HFFc6 (cell line): ENCODE results near the gene LIMD2. TPM values are rescaled to one million over a fixed set of nuclear protein-coding genes. Genes with fewer than 3 reads are reported as not detected.
A peak's percentile ranks its signal among the peaks of the same experiment; 100 is the strongest.

ENCODE experiments used
- DNase-seq: peaks from one replicate; pipeline ENCODE4 v3.0.0-alpha.2; 2018
- H3K27ac Mint-ChIP-seq: 2 replicates; pipeline ENCODE4 v1.8.0; 2020; ENCODE audit warnings: mild to moderate bottlenecking, mixed read lengths
- H3K27me3 Mint-ChIP-seq: 2 replicates; pipeline ENCODE4 v1.8.0; 2021; ENCODE audit warnings: mild to moderate bottlenecking, moderate library complexity, mixed read lengths; ENCODE audit not compliant: insufficient read depth
- H3K36me3 Mint-ChIP-seq: 2 replicates; pipeline ENCODE4 v1.8.0; 2021; ENCODE audit warnings: low read depth, mixed read lengths
- H3K4me1 Mint-ChIP-seq: 2 replicates; pipeline ENCODE4 v1.8.0; 2020; ENCODE audit warnings: low read depth, mixed read lengths
- H3K4me3 Mint-ChIP-seq: 2 replicates; pipeline ENCODE4 v1.8.0; 2020; ENCODE audit warnings: mild to moderate bottlenecking, moderate library complexity, mixed read lengths
- H3K9me3 Mint-ChIP-seq: 2 replicates; pipeline ENCODE4 v1.8.0; 2020; ENCODE audit warnings: mild to moderate bottlenecking, mixed read lengths
- CTCF ChIP-seq: fragments of 200-600 bp; sonication (generic); IDR thresholded peaks from 2 replicates; pipeline ENCODE4 v1.5.0; 2021; ENCODE audit warnings: antibody characterized with exemption, mild to moderate bottlenecking
- total RNA-seq, 6 experiments: library from RNA; stranded (reverse); fragmentation: NEBNext Ultra II Directional; extraction: Animal tissue kit (Norgen Biotek cat#: 25700); gene quantifications; 2 replicates in 1 of 6; 3 replicates in 5 of 6; pipeline ENCODE4 v1.2.3, GENCODE V29; 2021

LIMD2 gene
- total RNA-seq, 6 experiments from 2014 or later, result 1.7 to 5.8 (median 4.1) TPM

GRCh38 chr17:63649813-63650212 lies 50.1 kb downstream of the LIMD2 start:
- H3K36me3 Mint-ChIP-seq, result peaks cover 8% of the 10 kb centered on the region
- H3K4me3 Mint-ChIP-seq, result no peak overlapping the region
- DNase-seq, result no peak
- no peaks in the 10 kb centered on the region for H3K9me3 Mint-ChIP-seq
- no peak overlapping the region for H3K27ac Mint-ChIP-seq
- peaks cover 30% of the 10 kb centered on the region for H3K4me1 Mint-ChIP-seq
- no peaks in the 10 kb centered on the region; the same call in 1 of the 2 replicates for H3K27me3 Mint-ChIP-seq
- TF ChIP-seq CTCF, result no peak

DNA sequence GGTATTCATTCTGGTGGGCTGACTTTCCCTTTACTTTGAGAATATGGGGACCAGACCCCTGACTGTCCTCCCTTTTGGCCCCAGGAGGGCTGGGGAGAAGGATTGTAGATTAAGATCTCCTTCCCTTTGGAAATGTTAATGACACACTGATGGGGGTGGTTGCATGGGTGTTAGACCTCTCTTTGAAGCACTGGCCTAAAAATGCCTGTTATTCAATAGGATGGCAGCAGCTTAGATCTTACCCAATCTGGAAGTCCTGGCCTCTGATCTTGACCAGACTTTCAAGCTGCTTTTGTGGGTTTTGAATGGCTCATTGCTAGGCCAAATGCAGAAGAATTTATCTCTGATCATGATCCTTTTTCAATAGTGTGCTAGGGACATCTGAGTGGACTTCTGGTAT lies 52.0 kb downstream of the LIMD2 start:
- no peak overlapping the region for H3K27ac Mint-ChIP-seq
- no peaks in the 10 kb centered on the region for H3K27me3 Mint-ChIP-seq
- DNase-seq, result no peak
- H3K9me3 Mint-ChIP-seq, result no peaks in the 10 kb centered on the region
- no peak overlapping the region for H3K4me3 Mint-ChIP-seq
- H3K36me3 Mint-ChIP-seq, result peaks cover 3% of the 10 kb centered on the region
- H3K4me1 Mint-ChIP-seq, result peaks cover 30% of the 10 kb centered on the region
- no peak for TF ChIP-seq CTCF

DNA sequence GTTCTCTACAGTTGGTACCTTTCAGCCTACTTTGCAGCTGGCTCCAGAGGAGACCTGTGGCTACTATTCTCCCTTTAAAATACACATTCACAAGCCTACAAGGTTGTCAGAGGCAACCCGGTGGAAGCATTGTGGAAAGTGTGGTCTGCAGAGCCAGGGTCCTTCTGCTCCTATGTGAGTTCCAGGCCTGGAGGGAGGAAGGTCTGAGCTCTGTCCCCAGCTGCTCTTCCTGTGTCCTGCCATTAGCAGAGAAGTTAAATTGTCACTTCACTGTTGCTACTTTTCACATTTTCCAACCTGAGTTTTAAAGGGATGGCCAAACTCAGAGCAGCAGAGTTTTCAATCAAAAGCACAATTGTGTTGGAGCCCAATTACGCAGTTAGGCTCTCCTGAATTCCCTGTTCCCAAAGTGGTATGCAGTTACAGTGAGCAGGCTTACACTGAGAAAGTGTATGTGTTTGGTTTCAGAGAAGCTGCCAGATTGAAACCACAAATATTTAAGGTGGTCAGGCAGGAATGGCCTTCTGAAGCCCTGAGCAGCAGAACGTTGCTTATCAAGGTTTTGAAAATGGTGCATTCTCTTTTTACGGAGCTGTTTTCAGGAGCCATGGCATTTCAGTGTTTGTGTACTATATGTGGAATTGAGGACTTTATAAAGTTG lies 52.7 kb downstream of the LIMD2 start:
- peaks cover 30% of the 10 kb centered on the region for H3K4me1 Mint-ChIP-seq
- TF ChIP-seq CTCF, result no peak
- peak; percentile 50 for DNase-seq
- H3K27me3 Mint-ChIP-seq, result no peaks in the 10 kb centered on the region
- no peak overlapping the region for H3K4me3 Mint-ChIP-seq
- H3K27ac Mint-ChIP-seq, result no peak overlapping the region
- no peaks in the 10 kb centered on the region for H3K9me3 Mint-ChIP-seq
- peaks cover 3% of the 10 kb centered on the region for H3K36me3 Mint-ChIP-seq

DNA sequence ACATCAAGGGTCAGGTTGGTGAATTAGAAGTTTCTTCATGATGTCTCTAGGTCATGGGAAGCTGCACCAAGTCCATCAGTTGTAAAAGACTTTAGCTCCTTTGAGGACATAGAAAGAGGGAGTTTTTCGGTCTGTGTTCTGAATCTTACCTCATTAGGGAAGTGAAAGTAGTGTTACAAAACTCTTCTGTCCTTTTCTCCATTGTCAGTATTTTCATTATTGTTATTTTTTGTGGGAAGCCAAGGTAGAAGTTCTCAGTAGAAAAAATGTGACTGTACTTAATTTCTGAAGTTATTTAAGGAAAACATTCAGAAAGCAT lies 53.5 kb downstream of the LIMD2 start:
- H3K4me3 Mint-ChIP-seq, result no peak overlapping the region
- no peak for DNase-seq
- no peaks in the 10 kb centered on the region for H3K27me3 Mint-ChIP-seq
- H3K36me3 Mint-ChIP-seq, result peaks cover 3% of the 10 kb centered on the region
- H3K27ac Mint-ChIP-seq, result no peak overlapping the region
- H3K4me1 Mint-ChIP-seq, result peaks cover 30% of the 10 kb centered on the region
- TF ChIP-seq CTCF, result no peak
- H3K9me3 Mint-ChIP-seq, result no peaks in the 10 kb centered on the region

Other genes starting within 250 kb of the LIMD2 start
- gene ACE, start 223.1 kb downstream of the LIMD2 start, total RNA-seq, result 1 to 10 TPM; 1.6 to 2.1 (median 1.7) TPM
- gene KCNH6, start 176.8 kb downstream of the LIMD2 start, total RNA-seq, result not detected
- gene DCAF7, start 149.6 kb downstream of the LIMD2 start, total RNA-seq, result 10 to 100 TPM; 58.6 to 67.0 (median 63.3) TPM
- gene TACO1, start 99.2 kb downstream of the LIMD2 start, total RNA-seq, result 10 to 100 TPM; 26.5 to 32.6 (median 30.9) TPM
- 10 to 100 TPM; 24.2 to 31.5 (median 27.2) TPM for gene MAP3K3, start 77.7 kb downstream of the LIMD2 start, total RNA-seq
- gene STRADA, start 41.7 kb upstream of the LIMD2 start, total RNA-seq, result 10 to 100 TPM; 18.2 to 24.1 (median 21.6) TPM
- 10 to 100 TPM; 70.5 to 83.2 (median 74.8) TPM for gene CCDC47, start 73.5 kb upstream of the LIMD2 start, total RNA-seq
- gene DDX42, start 74.0 kb upstream of the LIMD2 start, total RNA-seq, result 10 to 100 TPM; 76.2 to 88.4 (median 80.2) TPM
- 100 to 1,000 TPM; 156 to 206 (median 179) TPM for gene PSMC5, start 127.3 kb upstream of the LIMD2 start, total RNA-seq
- gene FTSJ3, start 127.5 kb upstream of the LIMD2 start, total RNA-seq, result 10 to 100 TPM; 43.2 to 55.1 (median 47.5) TPM
- gene SMARCD2, start 142.6 kb upstream of the LIMD2 start, total RNA-seq, result 10 to 100 TPM; 45.9 to 53.5 (median 48.7) TPM
- not detected for gene CSH2, start 173.6 kb upstream of the LIMD2 start, total RNA-seq
- not detected for gene GH2, start 181.8 kb upstream of the LIMD2 start, total RNA-seq
- not detected for gene CSH1, start 196.4 kb upstream of the LIMD2 start, total RNA-seq
- gene CSHL1, start 211.1 kb upstream of the LIMD2 start, total RNA-seq, result not detected
- gene GH1, start 218.7 kb upstream of the LIMD2 start, total RNA-seq, result not detected
- under 1 TPM in 5 of 6 experiments, not detected in 1; 0.26 to 0.76 (median 0.34) TPM for gene CD79B, start 232.2 kb upstream of the LIMD2 start, total RNA-seq